IMR-90 (cell line): ENCODE measurements around the gene MELTF. TPM values are rescaled to one million over a fixed set of nuclear protein-coding genes. Genes with fewer than 3 reads are reported as not detected.

Experiments used
- ATAC-seq: fragments of 200-7000 bp; cut with Tn5 transposase; 2 replicates; pipeline ENCODE4 v1.9.1; 2020; ENCODE audit warnings: low read depth, mild to moderate bottlenecking, moderate library complexity
- BruUV-seq: library from RNA; stranded (reverse); fragments of 400-500 nt; replicated peaks from 2 replicates; lab custom pipeline; 2021; lab: Mats Ljungman, UMichigan
- CTCF ChIA-PET: fragments of 300-600 bp; formaldehyde crosslinking; extraction: SDS; loops from one replicate; lab custom pipeline; 2021; ENCODE audit warnings: antibody characterized with exemption; lab: Yijun Ruan, JAX
- POLR2A ChIA-PET: fragments of 300-600 bp; sonication (Branson Sonifier 250); formaldehyde crosslinking; loops from one replicate; lab custom pipeline; 2022; ENCODE audit warnings: antibody characterized with exemption; ENCODE audit not compliant: unreplicated experiment; lab: Charles Lee
- DNase-seq: peaks from one replicate; pipeline ENCODE4 v3.0.0; 2013
- H2AFZ ChIP-seq: replicated peaks from 2 replicates; pipeline ENCODE3; 2013; ENCODE audit warnings: low read length, mild to moderate bottlenecking; ENCODE audit not compliant: poor library complexity
- H2AK5ac ChIP-seq: 2 replicates; pipeline ENCODE4 v1.6.1; 2013; ENCODE audit warnings: low read depth, low read length, inconsistent platforms
- H2AK9ac ChIP-seq: replicated peaks from 2 replicates; pipeline ENCODE3; 2013; ENCODE audit warnings: mild to moderate bottlenecking, low read depth, low read length, moderate library complexity; ENCODE audit not compliant: poor library complexity
- H2BK120ac ChIP-seq: 2 replicates; pipeline ENCODE4 v1.6.1; 2013; ENCODE audit warnings: low read depth, low read length, inconsistent platforms
- H2BK15ac ChIP-seq: 3 replicates; pipeline ENCODE4 v1.6.1; 2013; ENCODE audit warnings: low read depth, low read length, inconsistent platforms
- H2BK20ac ChIP-seq: 2 replicates; pipeline ENCODE4 v1.6.1; 2013; ENCODE audit warnings: low read depth, mild to moderate bottlenecking, inconsistent platforms, low read length, moderate library complexity
- H2BK5ac ChIP-seq: 2 replicates; pipeline ENCODE4 v1.6.1; 2013; ENCODE audit warnings: mild to moderate bottlenecking, low read depth, low read length, inconsistent platforms; ENCODE audit not compliant: poor library complexity, severe bottlenecking
- H3K14ac ChIP-seq: replicated peaks from 2 replicates; pipeline ENCODE4 v1.6.1; 2013; ENCODE audit warnings: low read depth, low read length, inconsistent platforms
- H3K18ac ChIP-seq: 2 replicates; pipeline ENCODE4 v1.6.1; 2013; ENCODE audit warnings: low read depth, low read length, control low read depth
- H3K23ac ChIP-seq: 2 replicates; pipeline ENCODE4 v1.6.1; 2013; ENCODE audit warnings: low read depth, low read length, inconsistent platforms
- H3K27ac ChIP-seq: 2 replicates; pipeline ENCODE4 v1.5.1; 2013; ENCODE audit warnings: mild to moderate bottlenecking, control low read depth, low read length; ENCODE audit not compliant: insufficient read depth
- H3K27me3 ChIP-seq: 2 replicates; pipeline ENCODE4 v1.6.1; 2013; ENCODE audit warnings: low read length; ENCODE audit not compliant: control insufficient read depth, insufficient read depth
- H3K36me3 ChIP-seq: 2 replicates; pipeline ENCODE4 v1.6.1; 2013; ENCODE audit warnings: low read length, mixed read lengths; ENCODE audit not compliant: control insufficient read depth, insufficient read depth
- H3K4ac ChIP-seq: 2 replicates; pipeline ENCODE4 v1.6.1; 2013; ENCODE audit warnings: low read depth, low read length, inconsistent platforms
- H3K4me1 ChIP-seq: 2 replicates; pipeline ENCODE4 v1.6.1; 2013; ENCODE audit warnings: low read length, mixed read lengths; ENCODE audit not compliant: control insufficient read depth, insufficient read depth
- H3K4me2 ChIP-seq: 2 replicates; pipeline ENCODE4 v1.6.1; 2013; ENCODE audit warnings: low read depth, mild to moderate bottlenecking, control low read depth, low read length, moderate library complexity
- H3K4me3 ChIP-seq: 2 replicates; pipeline ENCODE4 v1.5.1; 2013; ENCODE audit warnings: low read depth, mild to moderate bottlenecking, control low read depth, low read length, moderate library complexity; ENCODE audit not compliant: insufficient read depth
- H3K56ac ChIP-seq: 2 replicates; pipeline ENCODE4 v1.6.1; 2013; ENCODE audit warnings: low read length, inconsistent platforms; ENCODE audit not compliant: insufficient read depth; ENCODE audit errors: extremely low read depth
- H3K79me1 ChIP-seq, 2 experiments: 2 replicates each; pipeline ENCODE4 v1.6.1; 2013; ENCODE audit warnings: low read length in 2 of 2, inconsistent platforms in 1 of 2, low read depth in 1 of 2
- H3K9ac ChIP-seq: 2 replicates; pipeline ENCODE4 v1.6.1; 2013; ENCODE audit warnings: low read depth, low read length, control low read depth
- H3K9me1 ChIP-seq: 2 replicates; pipeline ENCODE4 v1.6.1; 2013; ENCODE audit warnings: low read length, inconsistent platforms; ENCODE audit not compliant: insufficient read depth
- H3K9me3 ChIP-seq: 2 replicates; pipeline ENCODE4 v1.6.1; 2013; ENCODE audit warnings: low read length; ENCODE audit not compliant: control insufficient read depth, insufficient read depth
- H4K20me1 ChIP-seq: 2 replicates; pipeline ENCODE4 v1.6.1; 2013; ENCODE audit warnings: low read length, inconsistent platforms; ENCODE audit not compliant: insufficient read depth
- H4K5ac ChIP-seq: 2 replicates; pipeline ENCODE4 v1.6.1; 2013; ENCODE audit warnings: mild to moderate bottlenecking, low read depth, low read length, control low read depth
- H4K8ac ChIP-seq, 2 experiments: 2 replicates each; pipeline ENCODE4 v1.6.1; 2013; ENCODE audit warnings: low read depth in 2 of 2, low read length in 2 of 2, control low read depth in 1 of 2, inconsistent platforms in 1 of 2
- H4K91ac ChIP-seq: 2 replicates; pipeline ENCODE4 v1.6.1; 2013; ENCODE audit warnings: low read depth, low read length, inconsistent platforms; ENCODE audit not compliant: insufficient read depth
- BHLHE40 ChIP-seq: fragments of 150-350 bp; IDR thresholded peaks from 2 replicates; pipeline ENCODE4 v1.6.1; 2016; ENCODE audit warnings: mild to moderate bottlenecking, low read depth, low read length
- CEBPB ChIP-seq: IDR thresholded peaks from 2 replicates; pipeline ENCODE4 v1.6.1; 2012; ENCODE audit warnings: low read depth, low read length, improper control_type of control experiment
- CHD1 ChIP-seq: IDR thresholded peaks from 2 replicates; pipeline ENCODE4 v1.6.1; 2012; ENCODE audit warnings: low read depth, low read length, improper control_type of control experiment
- CTCF ChIP-seq: conservative IDR thresholded peaks from 2 replicates; pipeline ENCODE4 v1.5.1; 2012; ENCODE audit warnings: mild to moderate bottlenecking, low read depth, low read length, improper control_type of control experiment
- ELK1 ChIP-seq: fragments of 150-350 bp; IDR thresholded peaks from 2 replicates; pipeline ENCODE4 v1.6.1; 2016; ENCODE audit warnings: low read depth, mild to moderate bottlenecking, low read length, moderate library complexity, borderline replicate concordance
- FOS ChIP-seq: fragments of 150-350 bp; IDR thresholded peaks from 2 replicates; pipeline ENCODE4 v1.6.1; 2016; ENCODE audit warnings: low read depth, low read length
- MAFK ChIP-seq: IDR thresholded peaks from 2 replicates; pipeline ENCODE4 v1.6.1; 2012; ENCODE audit warnings: low read depth, low read length, improper control_type of control experiment
- MAZ ChIP-seq: IDR thresholded peaks from 2 replicates; pipeline ENCODE4 v1.6.1; 2012; ENCODE audit warnings: low read depth, mild to moderate bottlenecking, low read length, improper control_type of control experiment, moderate library complexity, borderline replicate concordance
- MXI1 ChIP-seq: IDR thresholded peaks from 2 replicates; pipeline ENCODE4 v1.6.1; 2012; ENCODE audit warnings: low read depth, mild to moderate bottlenecking, low read length, moderate library complexity, borderline replicate concordance
- NFE2L2 ChIP-seq: fragments of 150-350 bp; IDR thresholded peaks from 2 replicates; pipeline ENCODE4 v1.6.1; 2016; ENCODE audit warnings: low read depth, mild to moderate bottlenecking, low read length
- POLR2A ChIP-seq: IDR thresholded peaks from 2 replicates; pipeline ENCODE4 v1.6.1; 2012; ENCODE audit warnings: mild to moderate bottlenecking, low read depth, low read length
- RAD21 ChIP-seq: IDR thresholded peaks from 2 replicates; pipeline ENCODE4 v1.6.1; 2012; ENCODE audit warnings: low read length, improper control_type of control experiment
- RCOR1 ChIP-seq: IDR thresholded peaks from 2 replicates; pipeline ENCODE4 v1.6.1; 2012; ENCODE audit warnings: mild to moderate bottlenecking, low read length, improper control_type of control experiment; ENCODE audit not compliant: insufficient replicate concordance
- RFX5 ChIP-seq: IDR thresholded peaks from 2 replicates; pipeline ENCODE4 v1.8.0; 2012; ENCODE audit warnings: low read depth, mild to moderate bottlenecking, low read length, moderate library complexity
- SMC3 ChIP-seq: fragments of 150-350 bp; IDR thresholded peaks from 2 replicates; pipeline ENCODE4 v1.6.1; 2016; ENCODE audit warnings: low read depth, mild to moderate bottlenecking, antibody characterized with exemption, low read length, moderate library complexity
- USF2 ChIP-seq: fragments of 150-350 bp; IDR thresholded peaks from 2 replicates; pipeline ENCODE4 v1.6.1; 2017; ENCODE audit warnings: mild to moderate bottlenecking, antibody characterized with exemption, low read length, low read depth
- WGBS, 2 experiments: methylation state at CpG; one replicate each; pipeline versions ENCODE4 v1.1.5 to v1.1.7; 2013; ENCODE audit warnings: missing lambda C conversion rate in 2 of 2; ENCODE audit not compliant: insufficient read length in 1 of 2; ENCODE audit errors: extremely low coverage in 2 of 2; 5-methylcytosine and 5-hydroxymethylcytosine counted together
- dilution Hi-C: fragments of 300-500 bp; cut with HindIII; formaldehyde crosslinking; loops from one replicate; pipeline ENCODE4 v1.14.3; 2018; ENCODE audit warnings: low sequenced_read_pairs; ENCODE audit not compliant: unreplicated experiment
- in situ Hi-C: fragments of 300-500 bp; cut with MboI; formaldehyde crosslinking; loops from 3 replicates; pipeline ENCODE4 v1.14.3; 2019; ENCODE audit warnings: low sequenced_read_pairs, inconsistent platforms, mixed read lengths
- intact Hi-C: fragments of 100-400 bp; cut with micrococcal nuclease; formaldehyde crosslinking; loops from 2 replicates; pipeline ENCODE4 v1.10.0; 2022
- polyA plus RNA-seq, 3 experiments: library from polyadenylated mRNA; depleted of rRNA; stranded (reverse); fragments of >200 nt; gene quantifications; 2 replicates each; pipeline ENCODE4 v1.2.3, GENCODE V29; 2012; ENCODE audit warnings: low replicate concordance in 1 of 3
- total RNA-seq: library from RNA; depleted of rRNA; stranded (reverse); fragments of >200 nt; gene quantifications from 2 replicates; pipeline ENCODE4 v1.2.3, GENCODE V29; 2012

The MELTF gene
- total and polyA plus RNA-seq, 2 of the 4 experiments (the other 2 are of a cell fraction), result 0.18 to 0.50 TPM

- TF ChIP-seq MAFK (no peak), USF2 (no peak), NFE2L2 (no peak), POLR2A (no peak), BHLHE40 (no peak), RAD21 (no peak), FOS (no peak), MXI1 (no peak), ELK1 (no peak), RFX5 (no peak), CHD1 (no peak), SMC3 (no peak), MAZ (no peak), RCOR1 (no peak), CTCF (no peak), CEBPB (no peak)
- Histone ChIP-seq H3K9ac (no peak overlapping the region), H3K4me1 (no peaks in the 10 kb centered on the region), H4K8ac (no peak overlapping the region), H4K5ac (no peak overlapping the region), H4K91ac (no peak overlapping the region), H3K14ac (no peak overlapping the region), H2AK5ac (no peak overlapping the region), H2AK9ac (no peak overlapping the region), H3K18ac (no peak overlapping the region), H2BK15ac (no peak overlapping the region), H3K27me3 (peaks cover 60% of the 10 kb centered on the region), H3K4ac (no peak overlapping the region), H3K36me3 (no peaks in the 10 kb centered on the region), H3K23ac (no peak overlapping the region), H2BK5ac (no peak overlapping the region), H4K20me1 (no peaks in the 10 kb centered on the region), H2BK120ac (no peak overlapping the region), H3K4me3 (no peak overlapping the region), H2AFZ (no peak overlapping the region), H3K9me3 (no peaks in the 10 kb centered on the region), H3K79me1 (no peaks in the 10 kb centered on the region), H3K27ac (no peak overlapping the region), H3K56ac (no peak overlapping the region), H2BK20ac (no peak overlapping the region), H3K4me2 (no peak overlapping the region), H3K9me1 (no peaks in the 10 kb centered on the region)
- dilution Hi-C loops (no loop called here), in situ Hi-C loops (no loop called here), intact Hi-C loops (no loop called here)
- WGBS, 2 experiments, result 73% methylated on average over 15 of the region's 36 CpGs; no CpG with 5 or more reads in 1 of the 2 experiments
- CTCF ChIA-PET, result no interaction called here
- BruUV-seq, result no TSS peak
- DNase-seq (no peak), ATAC-seq (no peak)
- POLR2A ChIA-PET, result no interaction called here
Measured at GRCh38 chr3:197023998-197024651, 5.5 kb downstream of the MELTF start.
